Subcutaneous abdominal adipose tissue (tissue), 5 donors: ENCODE data around the gene OR5M3.

Experiments used
- H3K27ac ChIP-seq: one replicate; pipeline ENCODE4 v1.7.0; 2013; ENCODE audit warnings: low read depth, mild to moderate bottlenecking, inconsistent platforms, low read length, moderate library complexity
- H3K27me3 ChIP-seq, 5 donors: one replicate each; pipeline ENCODE4 v1.7.0; 2013; ENCODE audit warnings: low read length in 5 of 5, inconsistent platforms in 1 of 5; ENCODE audit not compliant: control insufficient read depth in 5 of 5, insufficient read depth in 4 of 5
- H3K36me3 ChIP-seq, 5 donors: one replicate each; pipeline ENCODE4 v1.7.0; 2013; ENCODE audit warnings: low read length in 5 of 5; ENCODE audit not compliant: control insufficient read depth in 5 of 5, insufficient read depth in 5 of 5
- H3K4me1 ChIP-seq, 5 donors: one replicate each; pipeline ENCODE4 v1.7.0; 2013; ENCODE audit warnings: low read length in 5 of 5, mild to moderate bottlenecking in 3 of 5, moderate library complexity in 1 of 5; ENCODE audit not compliant: control insufficient read depth in 5 of 5, insufficient read depth in 5 of 5
- H3K4me3 ChIP-seq, 5 donors: one replicate each; pipeline ENCODE4 v1.7.0; 2013; ENCODE audit warnings: low read length in 5 of 5, low read depth in 1 of 5
- H3K9ac ChIP-seq, 5 donors: one replicate each; pipeline ENCODE4 v1.7.0; 2013; ENCODE audit warnings: low read length in 5 of 5, mild to moderate bottlenecking in 4 of 5, moderate library complexity in 3 of 5
- H3K9me3 ChIP-seq, 5 donors: one replicate each; pipeline ENCODE4 v1.7.0; 2013; ENCODE audit warnings: low read length in 5 of 5; ENCODE audit not compliant: control insufficient read depth in 5 of 5
- donor health status: healthy.
- donor health status: healthy.
- donor health status: healthy.
- donor health status: healthy.
- donor health status: healthy.

OR5M3 gene

DNA sequence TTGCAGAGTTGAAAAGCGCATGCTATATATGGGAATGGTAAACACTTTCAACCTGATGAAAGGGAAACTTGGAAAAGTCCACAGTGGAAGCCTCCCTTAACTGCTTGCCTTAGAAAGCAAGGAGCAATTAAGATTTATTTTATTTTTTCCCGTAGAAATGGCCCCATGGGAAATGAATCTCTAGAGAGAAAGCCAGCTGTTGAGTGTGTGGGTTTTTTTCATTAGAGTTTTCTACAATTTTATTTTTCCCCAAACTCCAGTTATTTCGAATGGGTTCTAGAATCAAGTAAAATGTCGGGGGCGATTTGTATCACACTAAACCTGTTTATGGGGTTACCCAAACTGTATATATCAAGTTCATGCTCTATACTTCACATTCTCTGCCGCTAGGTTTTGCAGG lies at the start of gene OR5M3:
Gene OR5M3, minus strand, starts transcription at position 101 of the 400 bp plus-strand sequence. CDS start 2,855 bp downstream, outside the sequence.
- H3K4me1 ChIP-seq, result no peaks in the 10 kb centered on the region
- no peak within 1 kb of the TSS for H3K27ac ChIP-seq
- no peak within 1 kb of the TSS for H3K9ac ChIP-seq
- H3K4me3 ChIP-seq, result no peak within 1 kb of the TSS
- H3K36me3 ChIP-seq, result no peaks in the 10 kb centered on the region
- no peaks in the 10 kb centered on the region for H3K27me3 ChIP-seq
- H3K9me3 ChIP-seq, result no peaks in the 10 kb centered on the region

DNA sequence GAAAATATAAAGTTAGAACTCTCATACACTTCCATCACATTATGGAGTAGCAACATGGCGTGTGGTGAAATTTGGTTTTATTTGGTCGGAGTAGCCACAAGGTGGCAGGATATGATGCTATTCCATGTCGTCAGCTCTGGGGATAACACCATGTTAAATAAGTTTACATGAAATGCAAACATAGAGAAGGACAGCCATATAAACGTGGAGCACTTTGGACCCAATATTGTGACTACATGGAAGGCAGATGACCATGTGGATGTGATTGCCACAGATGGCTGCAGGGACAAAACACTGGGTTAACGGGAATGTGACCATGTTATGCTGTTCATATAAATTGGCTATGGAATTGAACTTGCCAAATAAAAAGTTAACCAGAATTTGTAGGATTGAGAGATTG lies 48.9 kb upstream of the OR5M3 start:
- H3K27ac ChIP-seq, result no peak overlapping the region
- no peak overlapping the region for H3K4me3 ChIP-seq
- H3K9ac ChIP-seq, result no peak overlapping the region
- H3K9me3 ChIP-seq, result no peaks in the 10 kb centered on the region
- H3K4me1 ChIP-seq, result no peaks in the 10 kb centered on the region
- H3K36me3 ChIP-seq, result no peaks in the 10 kb centered on the region
- no peaks in the 10 kb centered on the region for H3K27me3 ChIP-seq

DNA sequence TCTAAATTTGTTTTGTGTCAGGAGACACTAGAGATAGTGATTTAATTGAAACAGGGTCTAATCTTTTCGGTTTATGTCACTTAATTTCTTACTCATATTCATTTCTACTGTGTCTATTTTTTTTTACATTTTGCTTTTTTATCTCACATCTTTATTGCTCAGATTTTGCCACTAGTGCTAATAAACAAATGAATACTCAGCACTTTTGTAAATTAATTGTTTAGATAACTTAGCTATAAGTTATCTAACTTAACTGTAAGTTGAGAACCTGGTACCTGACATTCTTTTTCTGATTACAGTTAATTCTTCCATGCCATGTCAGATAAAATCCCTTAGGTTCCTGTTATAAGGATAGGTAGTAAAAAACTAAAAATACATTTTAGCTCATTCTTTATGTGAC lies 40.1 kb upstream of the OR5M3 start:
- H3K27me3 ChIP-seq, result no peaks in the 10 kb centered on the region
- no peaks in the 10 kb centered on the region for H3K9me3 ChIP-seq
- no peak overlapping the region for H3K4me3 ChIP-seq
- H3K4me1 ChIP-seq, result no peaks in the 10 kb centered on the region
- no peak overlapping the region for H3K27ac ChIP-seq
- no peaks in the 10 kb centered on the region for H3K36me3 ChIP-seq
- H3K9ac ChIP-seq, result no peak overlapping the region

DNA sequence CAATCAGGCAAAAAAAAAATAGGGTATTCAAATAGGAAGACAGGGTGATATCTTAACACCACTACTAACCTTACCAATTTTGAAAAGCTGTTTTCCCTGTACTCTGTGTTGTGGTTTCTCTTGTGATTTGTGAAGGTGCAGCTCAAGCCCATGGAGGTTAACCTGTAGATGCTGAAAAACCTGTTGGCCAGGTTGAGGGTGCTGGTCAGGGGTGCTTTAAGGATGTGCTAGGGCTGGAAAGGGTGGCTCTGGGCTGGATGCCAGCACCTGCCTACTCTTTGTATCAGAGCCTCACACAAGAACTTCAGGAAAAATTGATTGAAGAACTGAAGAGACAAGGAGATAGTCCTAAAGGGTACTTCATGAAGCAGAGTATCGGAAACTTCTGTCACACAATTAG lies 36.3 kb upstream of the OR5M3 start:
- Histone ChIP-seq H3K27ac (no peak overlapping the region), H3K36me3 (no peaks in the 10 kb centered on the region), H3K27me3 (no peaks in the 10 kb centered on the region), H3K4me3 (no peak overlapping the region), H3K9me3 (no peaks in the 10 kb centered on the region), H3K9ac (no peak overlapping the region), H3K4me1 (no peaks in the 10 kb centered on the region)

DNA sequence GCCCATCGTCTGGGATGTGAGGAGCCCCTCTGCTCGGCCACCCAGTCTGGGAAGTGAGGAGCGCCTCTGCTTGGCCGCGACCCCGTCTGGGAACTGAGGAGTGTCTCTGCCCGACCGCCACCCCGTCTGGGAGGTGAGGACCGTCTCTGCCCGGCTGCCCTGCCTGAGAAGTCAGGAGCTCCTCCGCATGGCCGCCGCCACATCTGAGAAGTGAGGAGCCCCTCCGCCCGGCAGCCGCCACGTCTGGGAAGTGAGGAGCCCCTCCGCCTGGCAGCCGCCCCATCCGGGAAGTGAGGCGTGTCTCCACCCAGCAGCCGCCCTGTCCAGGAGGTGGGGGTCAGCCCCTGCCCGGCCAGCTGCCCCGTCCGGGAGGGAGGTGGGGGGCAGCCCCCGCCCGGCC lies 23.9 kb upstream of the OR5M3 start:
- no peak overlapping the region for H3K4me3 ChIP-seq
- H3K9ac ChIP-seq, result no peak overlapping the region
- H3K27me3 ChIP-seq, result no peaks in the 10 kb centered on the region
- no peaks in the 10 kb centered on the region for H3K4me1 ChIP-seq
- H3K36me3 ChIP-seq, result no peaks in the 10 kb centered on the region
- H3K9me3 ChIP-seq, result no peaks in the 10 kb centered on the region
- H3K27ac ChIP-seq, result no peak overlapping the region

DNA sequence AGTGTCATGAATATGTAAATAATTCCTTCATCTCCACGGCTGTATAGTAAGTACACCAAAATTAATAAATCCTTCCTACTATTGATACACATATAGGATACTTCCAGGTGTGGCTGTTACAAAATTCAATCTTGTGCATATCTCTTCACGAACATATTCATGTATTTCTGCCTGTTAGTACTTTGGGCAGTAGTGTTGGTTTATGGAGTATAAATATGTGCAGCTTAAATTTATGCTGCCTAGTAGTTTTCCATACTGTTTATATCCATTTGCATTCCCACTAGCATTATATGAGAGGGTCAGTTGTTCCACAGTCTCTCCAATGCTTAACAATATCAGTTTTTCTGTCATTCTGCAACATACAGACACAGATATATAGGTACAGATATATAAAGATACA lies 22.0 kb upstream of the OR5M3 start:
- no peaks in the 10 kb centered on the region for H3K27me3 ChIP-seq
- no peaks in the 10 kb centered on the region for H3K9me3 ChIP-seq
- no peaks in the 10 kb centered on the region for H3K4me1 ChIP-seq
- H3K27ac ChIP-seq, result no peak overlapping the region
- no peak overlapping the region for H3K4me3 ChIP-seq
- no peak overlapping the region for H3K9ac ChIP-seq
- H3K36me3 ChIP-seq, result no peaks in the 10 kb centered on the region

DNA sequence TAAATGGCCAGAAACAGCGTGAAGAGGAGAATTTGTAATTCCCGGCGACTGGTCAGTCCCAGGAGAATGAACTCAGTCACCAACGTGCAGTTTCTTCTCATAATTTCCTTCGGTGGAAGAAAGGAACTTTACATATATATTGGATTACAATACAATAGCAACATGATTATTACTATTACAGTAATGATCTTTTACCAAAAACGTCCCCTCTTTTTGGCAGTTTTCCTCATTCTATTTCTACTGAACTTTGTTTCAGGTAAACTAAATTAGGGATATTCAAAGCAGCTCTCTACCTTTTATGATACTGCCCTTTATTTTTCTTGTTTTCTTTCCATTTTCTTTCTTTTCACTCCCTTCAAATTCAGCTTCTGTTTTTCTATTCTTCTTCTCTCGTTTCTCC lies 18.1 kb upstream of the OR5M3 start, which contains the start of gene OR5M8:
Gene OR5M8, minus strand, starts transcription at position 101 of the 400 bp plus-strand sequence. Its CDS starts 0 bp downstream, at position 101.
- H3K27ac ChIP-seq, result no peak within 1 kb of the TSS
- no peaks in the 10 kb centered on the region for H3K27me3 ChIP-seq
- peaks cover 0 to 6% (median 0%) of the 10 kb centered on the region in 5 donors for H3K9me3 ChIP-seq
- no peak within 1 kb of the TSS for H3K4me3 ChIP-seq
- no peak within 1 kb of the TSS for H3K9ac ChIP-seq
- no peaks in the 10 kb centered on the region for H3K4me1 ChIP-seq
- no peaks in the 10 kb centered on the region for H3K36me3 ChIP-seq

DNA sequence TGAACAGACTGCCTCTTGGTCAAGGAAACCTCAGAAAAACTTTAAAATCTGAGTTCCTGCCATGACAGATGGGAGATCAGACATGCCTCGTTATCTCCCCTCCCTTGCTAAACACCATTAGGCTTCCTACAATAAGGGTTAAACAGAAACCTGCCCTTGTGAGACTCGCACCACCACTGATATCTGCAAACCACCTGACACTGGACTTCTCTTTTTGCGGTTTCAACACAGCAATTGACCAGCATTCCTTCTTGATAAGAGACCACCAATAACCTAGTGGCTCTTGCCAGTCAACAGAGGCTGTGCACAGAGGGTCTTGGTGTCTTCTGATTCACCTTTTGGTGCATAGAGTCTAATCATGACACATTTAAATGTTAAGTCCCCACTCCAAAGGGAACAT lies 13.6 kb upstream of the OR5M3 start:
- Histone ChIP-seq H3K36me3 (no peaks in the 10 kb centered on the region), H3K4me1 (no peaks in the 10 kb centered on the region), H3K27me3 (no peaks in the 10 kb centered on the region), H3K9me3 (peaks cover 0 to 6% (median 0%) of the 10 kb centered on the region in 5 donors), H3K4me3 (no peak overlapping the region), H3K9ac (no peak overlapping the region), H3K27ac (no peak overlapping the region)

DNA sequence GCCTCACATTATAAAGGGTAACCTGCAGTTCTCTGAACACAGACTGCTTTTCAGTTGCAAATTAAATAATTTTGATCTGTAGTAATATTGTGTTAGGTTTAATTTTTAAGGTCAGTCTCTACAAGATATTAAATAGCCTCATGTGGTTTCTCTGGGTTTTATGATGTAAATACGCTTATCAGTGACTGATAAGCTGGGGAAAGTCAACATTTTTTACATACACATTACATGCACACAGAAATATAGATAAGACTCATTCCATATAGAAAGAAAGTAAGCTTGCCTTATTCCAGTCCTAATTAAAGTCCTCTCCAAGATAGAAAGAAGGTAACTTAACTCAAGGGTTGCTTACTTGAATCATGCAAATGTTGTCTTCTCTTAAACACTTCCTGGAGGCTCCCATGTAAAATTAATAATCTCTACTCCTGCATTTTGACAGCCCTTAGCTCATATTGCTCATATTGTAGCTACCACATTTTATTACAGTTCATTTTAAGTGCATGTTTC lies 1.6 kb upstream of the OR5M3 start:
- no peak overlapping the region for H3K4me3 ChIP-seq
- peaks cover 0 to 2% (median 0%) of the 10 kb centered on the region in 5 donors for H3K27me3 ChIP-seq
- H3K36me3 ChIP-seq, result no peaks in the 10 kb centered on the region
- no peak overlapping the region for H3K9ac ChIP-seq
- no peaks in the 10 kb centered on the region for H3K9me3 ChIP-seq
- H3K4me1 ChIP-seq, result no peaks in the 10 kb centered on the region
- no peak overlapping the region for H3K27ac ChIP-seq

DNA sequence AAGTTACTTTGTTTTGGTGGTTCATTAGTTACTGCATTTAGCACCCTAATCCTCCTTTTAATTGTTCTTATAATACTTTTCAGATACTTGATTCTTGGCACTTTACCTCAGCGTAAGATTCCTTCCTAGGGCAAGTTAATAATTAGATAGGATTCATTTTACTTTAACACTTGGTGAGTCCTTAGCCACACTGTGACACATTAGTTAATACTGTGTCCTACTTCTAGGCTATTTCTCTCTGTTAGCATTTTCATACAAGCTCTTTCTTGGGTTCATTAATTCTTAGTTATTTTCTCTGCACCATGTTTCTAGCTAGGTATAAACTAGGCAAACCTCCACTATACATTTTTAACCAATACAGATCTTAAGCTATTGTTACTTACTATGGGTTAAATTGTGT lies 16.1 kb downstream of the OR5M3 start:
- Histone ChIP-seq H3K36me3 (no peaks in the 10 kb centered on the region), H3K4me3 (no peak overlapping the region), H3K9me3 (no peaks in the 10 kb centered on the region), H3K9ac (no peak overlapping the region), H3K27ac (no peak overlapping the region), H3K27me3 (no peaks in the 10 kb centered on the region), H3K4me1 (no peaks in the 10 kb centered on the region)

DNA sequence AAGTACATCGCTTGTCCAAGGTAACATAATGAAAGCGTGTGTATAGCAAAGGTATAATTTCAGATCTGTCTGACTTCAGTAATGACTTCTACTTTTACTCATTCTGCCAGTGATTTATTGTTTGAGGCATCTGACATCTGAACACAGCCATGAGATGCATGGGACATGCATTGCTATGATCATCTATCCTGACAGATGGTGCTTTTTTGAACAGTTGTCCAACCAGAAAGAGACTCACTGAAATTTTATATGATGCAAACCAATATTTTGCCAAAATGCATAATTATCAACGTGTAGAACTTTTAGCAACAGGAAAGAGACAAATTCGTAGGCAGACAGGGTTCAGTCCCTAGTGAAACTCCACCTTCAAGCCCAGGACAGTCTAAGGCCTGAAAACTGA lies 19.6 kb downstream of the OR5M3 start:
- Histone ChIP-seq H3K27me3 (no peaks in the 10 kb centered on the region), H3K4me3 (no peak overlapping the region), H3K9ac (no peak overlapping the region), H3K36me3 (no peaks in the 10 kb centered on the region), H3K9me3 (no peaks in the 10 kb centered on the region), H3K4me1 (no peaks in the 10 kb centered on the region), H3K27ac (no peak overlapping the region)
